GM18508 (cell line): ENCODE measurements around the gene FJX1.
"Not testable (repeated sequence)": the region's sequence is repeated elsewhere in the genome, so short reads cannot be mapped to it uniquely, and the experiment has no call there.

ENCODE experiments used
- ATAC-seq: cut with Tn5 transposase; IDR thresholded peaks from one replicate; pipeline ENCODE4 v1.9.1; 2021; ENCODE audit warnings: moderate number of reproducible peaks; ENCODE audit not compliant: insufficient read depth, unreplicated experiment

FJX1 gene

DNA sequence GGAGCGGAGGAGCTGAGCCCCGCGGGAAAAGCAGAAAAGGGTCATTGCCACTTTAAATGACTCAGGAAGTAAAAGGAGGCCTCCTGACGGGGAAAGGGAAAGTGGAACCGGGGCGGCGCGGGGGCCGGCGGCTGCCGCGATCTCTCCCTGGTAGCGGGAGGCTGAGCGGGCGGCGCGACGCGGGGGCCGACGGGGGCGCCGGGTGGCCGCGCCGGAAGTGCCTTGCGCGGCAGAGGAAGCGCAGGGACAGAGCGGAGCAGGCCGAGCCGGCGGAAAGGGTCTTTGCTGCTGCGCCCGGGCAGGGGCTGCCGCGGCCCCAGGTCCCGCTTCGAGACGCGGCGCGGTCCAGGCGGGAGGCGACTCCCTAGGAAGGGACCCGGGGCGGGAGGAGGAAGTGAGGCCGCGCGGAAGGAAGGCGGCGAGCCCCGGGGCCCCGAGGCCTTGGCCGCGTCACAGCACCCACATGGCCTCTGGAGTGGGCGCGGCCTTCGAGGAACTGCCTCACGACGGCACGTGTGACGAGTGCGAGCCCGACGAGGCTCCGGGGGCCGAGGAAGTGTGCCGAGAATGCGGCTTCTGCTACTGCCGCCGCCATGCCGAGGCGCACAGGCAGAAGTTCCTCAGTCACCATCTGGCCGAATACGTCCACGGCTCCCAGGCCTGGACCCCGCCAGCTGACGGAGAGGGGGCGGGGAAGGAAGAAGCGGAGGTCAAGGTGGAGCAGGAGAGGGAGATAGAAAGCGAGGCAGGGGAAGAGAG is 44.6 kb downstream of the FJX1 start, which contains the start of gene TRIM44:
Gene TRIM44 (plus strand): TSS at position 127 of the 759 bp plus-strand sequence. CDS start 337 bp downstream, at position 464.
- ATAC-seq: peak; percentile 77

DNA sequence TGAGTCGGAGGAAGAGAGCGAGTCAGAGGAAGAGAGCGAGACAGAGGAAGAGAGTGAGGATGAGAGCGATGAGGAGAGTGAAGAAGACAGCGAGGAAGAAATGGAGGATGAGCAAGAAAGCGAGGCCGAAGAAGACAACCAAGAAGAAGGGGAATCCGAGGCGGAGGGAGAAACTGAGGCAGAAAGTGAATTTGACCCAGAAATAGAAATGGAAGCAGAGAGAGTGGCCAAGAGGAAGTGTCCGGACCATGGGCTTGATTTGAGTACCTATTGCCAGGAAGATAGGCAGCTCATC is 45.1 kb downstream of the FJX1 start:
- no peak for ATAC-seq

DNA sequence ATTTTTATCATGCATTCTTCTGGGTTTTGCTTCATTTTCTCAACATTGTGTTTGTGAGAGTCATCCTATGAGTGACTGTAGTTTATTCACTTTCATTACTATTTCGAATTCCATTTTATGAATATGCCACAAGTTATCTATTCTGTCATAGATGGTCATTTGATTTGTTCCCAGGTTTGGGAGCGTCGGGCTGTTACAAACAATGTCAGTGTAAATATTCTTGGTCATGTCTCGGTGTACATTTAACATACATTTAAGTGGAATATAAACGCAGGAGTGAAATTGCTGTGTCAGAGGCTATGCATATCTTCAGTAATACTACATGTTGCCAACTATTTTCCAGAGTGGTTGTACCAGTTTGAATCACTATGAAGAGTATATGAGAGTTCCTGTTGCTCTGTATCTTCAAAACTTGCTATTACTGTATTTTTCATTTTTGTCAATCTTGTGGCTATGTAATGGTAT is 46.7 kb downstream of the FJX1 start:
- no peak for ATAC-seq

DNA sequence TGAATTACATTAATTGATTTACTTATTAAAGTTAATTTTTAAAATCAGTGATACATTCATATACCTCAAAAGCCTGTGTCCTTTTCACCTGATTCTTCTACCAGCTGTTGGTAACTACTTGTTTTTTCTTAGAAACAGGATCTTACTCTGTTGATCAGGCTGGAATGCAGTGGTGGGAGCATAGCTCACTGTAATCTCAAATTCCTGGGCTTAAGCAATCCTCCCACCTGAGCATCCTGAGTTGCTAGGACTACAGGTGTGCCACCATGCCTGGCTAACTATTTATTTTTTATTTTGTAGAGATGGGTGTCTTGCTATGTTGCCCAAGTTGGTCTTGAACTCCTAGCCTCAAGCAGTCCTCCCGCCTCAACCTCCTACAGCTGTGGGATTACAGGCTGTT is 49.0 kb downstream of the FJX1 start:
- ATAC-seq: no peak

DNA sequence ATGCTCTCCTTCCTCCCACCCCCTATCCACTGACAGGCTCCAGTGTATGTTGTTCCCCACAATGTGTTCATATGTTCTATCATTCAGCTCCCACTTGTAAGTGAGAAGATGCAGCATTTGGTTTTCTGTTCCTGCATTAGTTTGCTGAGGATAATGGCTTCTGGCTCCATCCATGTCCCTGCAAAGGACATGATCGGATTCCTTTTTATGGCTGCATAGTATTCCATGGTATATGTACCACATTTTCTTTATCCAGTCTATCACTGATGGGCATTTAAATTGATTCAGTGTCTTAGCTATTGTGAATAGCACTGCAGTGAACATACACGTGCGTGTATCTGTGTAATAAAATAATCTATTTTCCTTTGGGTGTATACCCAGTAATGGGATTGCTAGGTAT is 50.1 kb downstream of the FJX1 start:
- not testable (repeated sequence) for ATAC-seq
